Renal cortex interstitium (tissue), 11 donors: ENCODE results near the gene ZNF655. TPM values are rescaled to one million over a fixed set of nuclear protein-coding genes. Genes with fewer than 3 reads are reported as not detected.

ENCODE experiments used
- DNase-seq, 11 donors: peaks; one replicate each; pipeline ENCODE4 v3.0.0-alpha.2; 2013; ENCODE audit warnings: low read depth in 9 of 11, low spot score in 4 of 11; ENCODE audit errors: extremely low read depth in 1 of 11
- polyA plus RNA-seq, 3 donors: library from polyadenylated mRNA; unstranded; fragments of 120-200 nt; gene quantifications; one replicate each; pipeline ENCODE4 v1.2.1, GENCODE V29; 2013; ENCODE audit not compliant: insufficient read length in 3 of 3

The ZNF655 gene
- polyA plus RNA-seq, 3 donors = 69.9 to 106 (median 82.0) TPM

DNA sequence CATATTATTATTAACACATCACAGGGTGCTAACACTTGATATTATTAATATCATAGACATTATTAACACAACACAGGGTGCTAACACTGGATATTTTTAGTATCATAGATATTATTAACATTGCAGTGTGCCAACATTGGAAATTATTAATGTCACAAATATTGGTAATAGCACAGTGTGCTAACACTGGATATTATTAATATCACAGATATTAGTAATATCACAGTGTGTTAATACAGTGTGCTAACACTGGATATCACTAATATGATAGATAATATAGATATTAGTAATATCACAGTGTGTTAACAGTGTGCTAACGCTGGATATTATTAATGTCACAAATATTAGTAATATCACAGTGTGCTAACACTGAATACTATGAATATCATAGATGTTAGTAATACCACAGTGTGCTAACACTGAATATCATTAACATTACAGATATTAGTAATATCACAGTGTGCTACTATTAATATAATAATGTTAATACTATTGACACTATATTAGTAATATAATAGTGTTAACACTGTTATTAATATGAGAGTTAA lies 38.0 kb downstream of the ZNF655 start:
- no peak for DNase-seq

DNA sequence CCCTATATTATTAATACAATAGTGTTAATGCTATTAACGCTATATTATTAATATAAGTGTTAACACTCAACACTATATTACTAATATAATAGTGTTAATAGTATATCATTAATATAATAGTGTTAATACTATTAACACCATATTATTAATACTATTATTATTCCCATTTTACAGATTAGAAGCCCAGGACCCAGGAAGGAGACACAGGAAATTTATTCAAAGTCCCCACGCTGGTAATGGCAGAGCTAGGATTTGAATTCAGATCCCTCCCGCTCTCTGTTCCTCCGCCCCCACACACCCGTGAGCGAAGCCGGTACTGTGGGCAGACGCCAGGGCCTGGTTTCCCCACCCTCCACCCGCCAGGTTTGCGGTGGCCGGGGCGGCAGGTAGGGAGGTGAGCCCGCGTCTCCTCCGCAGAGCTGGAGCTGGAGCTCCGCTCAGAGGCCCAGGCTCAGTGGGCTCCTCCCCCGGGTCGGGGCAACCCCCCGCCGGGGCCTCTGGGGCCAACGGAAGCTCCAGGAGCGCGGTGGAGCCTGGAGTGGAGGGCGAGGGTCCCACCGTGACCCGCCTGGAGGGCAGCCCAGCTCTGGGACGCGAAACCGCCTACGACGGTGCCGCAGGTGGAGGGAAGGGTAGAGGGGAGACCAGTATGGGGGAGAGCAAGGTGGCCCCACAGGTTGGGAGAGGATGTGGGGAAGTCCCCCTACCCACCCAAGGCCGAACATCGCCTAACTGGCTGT lies 39.5 kb downstream of the ZNF655 start, which contains the start of gene TMEM225B:
TMEM225B (plus strand) TSS at position 506 of the 740 bp plus-strand sequence. CDS start 6,122 bp downstream, outside the sequence.
- DNase-seq = no peak

DNA sequence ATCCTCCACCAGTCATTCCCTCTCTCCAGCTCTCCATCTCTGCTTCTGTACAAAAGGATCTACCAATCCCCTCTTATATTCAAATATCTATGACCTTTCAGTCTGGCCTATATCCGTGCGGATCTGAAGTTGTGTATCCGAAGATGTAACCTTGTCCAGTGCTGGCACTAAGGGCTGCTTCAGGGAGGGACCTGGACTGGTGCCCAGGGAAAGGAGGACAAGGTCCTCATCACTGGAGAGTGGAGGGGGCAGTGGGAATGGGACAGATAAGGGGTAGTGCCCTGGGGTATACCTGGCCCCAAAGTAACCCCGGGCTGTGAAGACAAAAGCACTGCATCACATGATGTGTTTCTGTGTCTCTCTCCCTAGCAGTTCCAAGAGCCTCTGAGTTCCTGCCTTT lies 41.4 kb downstream of the ZNF655 start:
- no peak for DNase-seq

DNA sequence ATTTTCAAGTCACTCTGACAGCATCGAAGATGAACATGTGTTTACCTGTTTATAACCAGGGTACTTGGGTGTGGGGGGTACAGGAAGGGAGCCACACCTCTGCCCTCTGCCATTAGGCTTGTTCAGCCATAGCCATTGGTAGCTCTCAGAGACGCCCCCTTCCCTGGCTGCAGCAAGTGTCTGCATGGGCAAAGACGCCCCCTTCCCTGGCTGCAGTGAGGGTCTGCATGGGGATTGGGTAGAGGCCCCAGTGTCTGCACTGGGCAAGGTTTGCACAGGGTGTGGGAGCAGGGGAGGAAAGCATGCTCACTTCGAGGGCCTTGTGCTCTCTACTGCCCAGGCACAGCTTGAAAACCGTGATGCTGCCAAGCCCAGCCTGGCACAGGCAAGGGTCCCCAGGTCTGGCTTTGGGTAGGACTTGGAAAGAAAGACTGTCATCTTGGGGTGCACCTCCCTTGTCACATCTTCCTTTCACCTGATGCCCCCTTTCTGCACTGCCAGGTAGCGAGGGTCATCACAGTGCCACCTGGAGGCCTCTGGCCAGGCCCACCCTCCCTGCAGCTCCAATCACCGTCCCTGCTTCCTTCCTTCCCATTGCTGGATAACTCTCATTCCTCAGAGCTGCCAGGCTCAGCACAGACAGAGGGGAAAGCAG lies 43.3 kb downstream of the ZNF655 start:
- no peak for DNase-seq

DNA sequence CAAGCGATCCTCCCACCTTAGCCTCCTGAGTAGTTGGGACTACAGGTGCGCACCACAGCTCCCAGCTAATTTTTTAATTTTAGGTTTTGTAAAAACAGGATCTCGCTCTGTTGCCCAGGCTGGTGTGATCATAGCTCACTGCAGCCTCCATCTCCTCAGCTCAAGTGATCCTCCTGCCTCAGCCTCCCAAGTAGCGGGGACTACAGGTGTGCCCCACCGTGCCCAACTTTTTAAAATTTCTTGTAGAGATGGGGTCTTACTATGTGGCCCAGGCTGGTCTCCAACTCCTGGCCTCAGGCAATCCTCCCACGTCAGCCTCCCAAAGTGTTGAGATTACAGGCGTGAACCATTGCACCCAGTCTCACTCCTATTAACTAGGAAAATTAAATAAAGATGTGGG lies 47.1 kb downstream of the ZNF655 start:
- no peak for DNase-seq

DNA sequence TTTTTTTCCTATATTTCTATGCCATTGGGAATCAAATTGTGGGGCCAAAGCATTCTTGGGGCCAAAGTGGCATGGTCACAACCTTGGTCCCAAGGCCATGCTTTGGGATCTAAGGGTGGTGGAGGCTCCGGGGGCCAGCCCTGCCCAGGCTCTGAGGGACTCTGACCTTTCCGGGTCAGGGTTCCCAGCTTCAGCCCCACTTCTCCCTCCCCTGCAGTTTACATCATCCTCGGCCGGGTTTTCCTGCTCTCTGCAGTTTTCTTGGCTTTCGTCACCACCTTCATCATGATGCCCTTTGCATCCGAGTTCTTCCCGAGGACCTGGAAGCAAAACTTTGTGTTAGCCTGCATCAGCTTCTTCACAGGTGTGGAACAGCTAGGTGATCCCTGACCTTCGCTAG lies 48.1 kb downstream of the ZNF655 start:
- no peak for DNase-seq

DNA sequence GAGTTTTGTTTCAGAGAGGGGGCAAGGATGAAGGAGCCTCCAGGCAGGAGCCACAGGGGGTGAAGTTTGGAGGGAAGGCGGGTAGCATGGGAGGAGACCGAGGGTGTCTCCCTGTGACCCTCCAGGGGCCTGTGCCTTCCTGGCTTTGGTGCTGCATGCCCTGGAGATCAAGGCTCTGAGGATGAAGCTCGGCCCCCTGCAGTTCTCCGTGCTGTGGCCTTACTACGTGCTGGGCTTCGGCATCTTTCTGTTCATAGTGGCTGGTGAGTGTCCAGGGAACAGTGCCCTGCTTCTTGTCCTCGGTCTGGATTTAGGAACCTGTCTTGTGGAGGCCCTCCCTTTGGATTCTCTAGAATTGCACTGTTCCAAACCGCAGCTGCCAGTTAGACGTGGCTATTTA lies 49.1 kb downstream of the ZNF655 start:
- no peak for DNase-seq

DNA sequence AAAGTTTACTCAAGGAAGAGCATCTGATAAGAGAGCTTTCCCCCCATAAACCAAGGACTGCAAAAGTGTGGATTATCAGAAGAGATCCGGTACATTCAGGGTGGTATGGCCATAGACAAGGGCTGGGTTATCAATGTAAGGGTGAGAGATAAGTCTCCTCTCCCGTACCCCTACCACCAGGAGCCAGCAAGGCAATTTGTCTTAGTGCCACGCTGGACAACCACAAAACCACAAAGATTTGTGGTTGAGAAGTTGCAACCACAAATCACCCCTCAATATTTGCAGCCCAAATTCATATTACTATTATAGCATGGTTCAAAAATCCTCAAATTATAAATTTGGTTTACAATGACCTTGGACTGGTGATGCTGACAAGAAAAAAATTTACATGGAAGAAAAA lies 56.1 kb downstream of the ZNF655 start:
- no peak for DNase-seq

DNA sequence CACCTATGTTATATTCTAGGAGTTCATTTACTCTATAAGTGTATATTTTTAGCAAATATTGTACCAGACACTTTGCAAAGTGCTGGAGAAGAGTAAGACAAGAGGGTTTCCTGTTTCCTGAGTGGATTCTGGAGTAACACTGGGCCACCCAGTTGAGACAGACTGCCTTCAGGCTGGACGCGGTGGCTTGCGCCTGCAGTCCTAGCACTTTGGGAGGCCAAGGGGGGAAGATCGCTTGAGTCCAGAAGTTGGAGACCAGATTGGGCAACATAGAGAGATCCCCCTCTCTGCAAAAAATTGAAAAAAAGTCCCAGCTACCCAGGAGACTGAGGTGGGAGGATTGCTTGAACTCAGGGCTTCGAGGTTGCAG lies 57.5 kb downstream of the ZNF655 start:
- no peak for DNase-seq

DNA sequence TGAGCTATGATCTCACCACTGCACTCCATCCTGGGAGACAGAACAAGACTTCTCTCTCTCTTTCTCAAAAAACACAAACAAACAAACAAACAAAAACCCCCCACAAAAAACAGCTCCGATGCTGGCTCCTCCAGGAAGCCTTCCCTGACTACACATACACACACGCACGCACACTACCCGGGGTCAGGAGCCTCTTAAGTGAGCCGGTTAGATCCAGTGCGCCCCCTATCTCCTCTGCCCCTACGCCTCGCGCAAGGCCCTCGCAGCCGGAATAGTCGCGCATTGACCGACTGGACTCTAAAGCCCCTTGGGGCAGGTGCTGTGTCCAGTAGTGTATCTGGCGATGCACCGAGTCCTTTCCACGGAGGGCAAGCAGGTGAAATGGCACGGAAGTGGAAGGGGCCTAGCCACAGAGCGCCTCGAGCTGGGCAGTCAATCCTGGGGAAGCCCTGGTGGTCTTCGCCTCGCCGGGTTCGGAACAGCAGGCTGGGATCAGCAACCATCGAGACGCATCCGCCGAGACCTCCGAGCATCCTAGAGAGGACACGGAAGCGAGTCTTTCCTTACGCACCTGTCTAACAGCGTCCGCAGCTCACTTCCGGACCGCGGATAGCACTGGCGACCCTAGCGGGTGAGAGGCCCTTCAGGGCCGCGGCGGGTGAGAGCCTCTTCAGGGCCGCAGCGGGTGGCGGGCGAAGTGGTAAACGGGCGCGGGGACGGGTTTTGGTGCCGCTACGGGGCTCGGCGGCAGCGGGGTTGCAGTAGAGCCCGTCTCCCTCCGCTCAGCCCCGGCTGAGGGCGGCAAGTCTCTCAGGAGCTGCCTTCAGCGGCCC lies 58.1 kb downstream of the ZNF655 start, which contains the start of gene ZSCAN25:
ZSCAN25 (plus strand) TSS at position 588 of the 833 bp plus-strand sequence. CDS start 2,661 bp downstream, outside the sequence.
- peak; percentile 86 to 95 (median 91) for DNase-seq

DNA sequence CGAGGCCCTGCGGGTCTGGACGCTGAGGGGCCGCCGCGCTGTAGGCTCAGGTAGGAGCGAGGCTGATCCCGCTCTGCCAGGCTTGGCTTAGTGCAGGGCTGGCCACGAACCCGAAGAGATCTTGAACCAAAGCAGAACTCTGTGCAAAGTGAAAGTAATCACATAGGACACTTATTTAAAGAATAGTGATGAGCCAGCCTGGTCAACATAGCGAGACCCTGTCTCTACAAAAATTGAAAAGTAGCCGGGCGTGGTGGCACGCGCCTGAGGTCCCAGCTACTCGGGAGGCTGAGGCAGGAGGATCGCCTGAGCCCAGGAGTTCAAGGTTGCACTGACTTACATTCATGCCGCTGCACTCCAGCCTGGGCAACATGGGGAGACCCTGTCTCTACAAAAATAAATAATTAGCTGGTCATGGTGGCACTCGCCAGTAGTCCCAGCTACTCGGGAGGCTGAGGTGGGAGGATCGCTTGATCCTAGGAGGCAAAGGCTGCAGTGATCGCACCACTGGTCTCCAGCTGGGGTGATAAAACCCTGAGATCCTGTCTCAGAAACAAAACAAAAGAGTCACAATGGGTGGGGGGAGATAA lies 58.8 kb downstream of the ZNF655 start:
- DNase-seq = no peak

DNA sequence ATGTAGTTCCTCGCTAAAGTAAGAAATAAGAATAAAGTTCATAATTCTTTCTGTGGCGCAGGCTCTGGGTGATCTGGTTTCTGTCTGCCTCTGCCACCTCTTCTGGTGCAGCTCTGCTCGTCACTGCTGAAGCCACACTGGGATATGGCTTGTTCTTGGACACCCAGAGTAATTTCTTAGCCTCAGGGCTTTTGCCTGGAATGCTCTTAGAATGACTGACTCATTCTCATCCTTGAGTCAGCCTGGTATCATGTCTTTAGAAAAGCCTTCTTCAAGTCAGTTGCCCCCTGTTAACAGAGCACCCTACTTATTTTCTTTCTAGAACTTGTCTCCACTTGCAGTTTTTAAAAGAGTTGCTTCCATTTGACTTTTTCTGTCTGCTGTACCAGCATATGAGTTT lies 60.3 kb downstream of the ZNF655 start:
- no peak for DNase-seq

DNA sequence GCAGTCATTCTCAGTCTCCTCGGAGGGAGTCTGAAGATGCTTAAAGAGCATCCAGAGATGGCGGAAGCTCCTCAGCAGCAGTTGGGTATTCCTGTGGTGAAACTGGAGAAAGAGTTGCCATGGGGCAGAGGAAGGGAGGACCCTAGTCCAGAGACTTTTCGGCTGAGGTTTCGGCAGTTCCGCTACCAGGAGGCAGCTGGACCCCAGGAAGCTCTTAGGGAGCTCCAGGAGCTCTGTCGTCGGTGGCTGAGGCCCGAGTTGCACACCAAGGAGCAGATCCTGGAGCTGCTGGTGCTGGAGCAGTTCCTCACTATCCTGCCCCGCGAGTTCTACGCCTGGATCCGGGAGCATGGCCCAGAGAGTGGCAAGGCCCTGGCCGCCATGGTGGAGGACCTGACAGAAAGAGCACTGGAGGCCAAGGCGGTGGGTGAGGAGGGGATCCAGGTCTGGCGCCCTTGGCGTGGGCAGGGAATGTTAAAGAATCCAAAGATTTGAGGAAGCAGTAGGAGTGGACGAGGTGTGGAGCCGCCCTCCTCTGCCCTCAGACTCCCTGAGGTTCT lies 61.2 kb downstream of the ZNF655 start:
- no peak for DNase-seq

DNA sequence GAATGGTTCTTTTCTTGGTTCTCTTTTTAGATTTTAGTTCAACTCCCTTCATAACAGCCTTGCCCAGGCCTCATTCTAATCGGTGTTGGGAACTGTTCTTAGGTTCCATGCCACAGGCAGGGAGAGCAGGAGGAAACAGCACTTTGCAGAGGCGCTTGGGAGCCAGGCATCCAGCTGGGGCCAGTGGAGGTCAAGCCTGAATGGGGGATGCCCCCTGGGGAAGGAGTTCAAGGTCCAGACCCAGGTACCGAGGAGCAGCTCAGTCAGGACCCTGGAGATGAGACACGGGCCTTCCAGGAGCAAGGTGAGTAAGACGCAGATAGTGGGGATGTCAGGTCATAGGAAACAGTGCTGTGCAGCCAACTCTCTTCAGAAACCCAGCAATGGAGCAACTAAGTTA lies 62.8 kb downstream of the ZNF655 start:
- DNase-seq = no peak

DNA sequence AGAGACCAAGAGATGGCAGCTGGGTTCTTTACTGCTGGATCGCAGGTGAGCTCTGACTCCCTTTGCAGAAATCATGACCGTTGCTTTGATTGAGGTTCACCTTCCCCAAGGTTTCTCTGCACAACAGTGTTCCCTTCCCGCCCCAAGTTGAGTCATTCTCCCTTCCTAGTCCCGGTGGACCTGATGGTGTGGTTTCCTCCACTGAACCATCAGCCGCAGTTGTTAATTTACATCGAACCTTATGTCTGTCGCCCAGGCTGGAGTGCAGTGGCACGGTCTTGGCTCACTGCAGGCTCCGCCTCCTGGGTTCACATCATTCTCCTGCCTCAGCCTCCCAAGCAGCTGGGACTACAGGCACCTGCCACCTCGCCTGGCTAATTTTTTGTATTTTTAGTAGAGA lies 64.2 kb downstream of the ZNF655 start:
- DNase-seq = no peak

DNA sequence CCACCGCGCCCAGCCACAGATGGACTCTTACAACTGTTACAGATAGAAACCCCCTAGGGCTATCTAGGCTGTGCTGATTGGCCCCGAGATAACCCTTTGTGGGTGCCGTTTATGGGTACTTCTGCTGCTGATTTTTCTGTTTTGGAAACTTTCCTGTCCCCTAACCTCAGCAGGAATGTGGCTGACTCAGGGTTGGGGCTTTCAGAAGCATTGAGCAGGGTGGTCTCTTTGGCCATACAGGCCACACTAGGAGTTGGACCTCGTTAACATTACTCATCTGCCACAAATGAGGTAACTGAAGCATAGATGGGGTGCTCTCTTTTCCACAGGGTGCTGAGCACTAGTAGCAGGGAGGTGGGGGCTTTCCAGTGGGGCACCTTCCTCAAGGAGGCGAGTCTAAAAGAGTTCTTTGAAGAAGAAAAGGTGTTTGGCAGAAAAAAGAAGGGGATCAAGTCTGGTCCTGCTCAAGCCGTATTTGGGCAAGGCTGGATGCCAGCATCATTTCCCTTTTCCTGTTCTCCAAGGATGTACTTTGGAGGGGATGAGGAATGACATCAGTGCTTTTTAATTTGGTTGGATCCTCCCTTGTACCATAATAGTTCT lies 64.8 kb downstream of the ZNF655 start:
- DNase-seq = no peak

DNA sequence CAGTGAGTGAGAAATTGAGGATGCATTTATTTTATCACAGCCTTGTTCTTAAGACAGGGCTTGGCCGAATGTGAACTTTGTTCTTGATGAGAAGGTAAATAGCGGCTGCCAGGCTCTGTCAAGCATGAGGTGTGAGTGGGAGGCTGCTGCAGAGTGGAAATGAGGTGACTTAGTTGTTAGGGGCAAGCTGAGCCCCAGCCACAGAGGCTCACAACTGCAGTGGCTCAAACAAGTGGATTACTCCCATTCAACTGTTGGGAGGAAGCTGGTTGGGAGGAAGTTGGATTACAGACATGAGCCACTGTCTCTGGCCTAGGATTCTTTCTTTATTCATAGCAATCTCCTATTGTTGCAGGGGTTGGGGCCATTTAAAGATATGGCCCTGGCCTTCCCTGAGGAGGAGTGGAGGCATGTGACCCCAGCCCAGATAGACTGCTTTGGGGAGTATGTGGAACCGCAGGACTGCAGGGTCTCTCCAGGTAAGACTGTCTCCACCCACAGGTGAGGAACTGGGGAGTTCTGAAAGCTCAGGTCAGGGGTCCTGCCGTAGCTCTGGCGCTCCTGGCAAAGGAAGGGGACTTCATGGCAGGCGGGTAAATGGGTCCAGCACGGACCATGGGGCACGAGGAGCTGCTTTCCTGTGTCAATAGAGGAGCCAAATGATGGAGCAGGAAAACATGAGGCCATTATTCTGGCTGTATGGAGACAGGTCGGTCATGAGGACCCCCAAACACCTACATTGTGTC lies 65.4 kb downstream of the ZNF655 start:
- DNase-seq = no peak

DNA sequence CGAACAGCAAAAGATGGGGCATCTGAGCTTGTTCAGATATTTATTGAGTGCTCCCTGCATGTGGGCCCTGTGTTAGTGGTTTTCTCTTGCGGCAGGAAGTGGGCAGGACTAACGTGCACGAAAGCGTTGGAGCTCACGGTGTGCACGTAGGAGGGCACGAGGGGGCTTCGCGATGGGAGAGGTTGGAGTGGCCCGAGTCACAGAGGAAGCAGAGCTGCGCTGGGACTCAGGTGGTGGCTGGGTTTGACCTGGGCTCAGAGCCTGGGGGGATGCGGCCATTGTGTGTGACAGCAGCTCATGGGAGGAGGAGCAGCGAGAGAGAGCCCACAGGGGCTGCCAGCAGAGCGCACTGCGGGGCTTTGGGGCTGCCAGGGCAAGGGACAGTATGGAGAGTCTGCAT lies 66.0 kb downstream of the ZNF655 start:
- DNase-seq = no peak
